K562 (cell line): ENCODE results near the gene ZMIZ1. TPM values are rescaled to one million over a fixed set of nuclear protein-coding genes. Genes with fewer than 3 reads are reported as not detected.

Experiments
- ARID1B ChIP-seq: fragments of 450-650 bp; IDR thresholded peaks from 2 replicates; pipeline ENCODE4 v1.6.1; 2016; ENCODE audit warnings: antibody characterized with exemption, mild to moderate bottlenecking, inconsistent platforms
- BCL6 ChIP-seq: fragments of 250-450 bp; sonication (Bioruptor Pico); IDR thresholded peaks from 2 replicates; pipeline ENCODE4 v1.4.0; 2020
- BRF1 ChIP-seq: IDR thresholded peaks from 3 replicates; pipeline ENCODE4 v1.6.1; 2011; ENCODE audit warnings: borderline replicate concordance, mild to moderate bottlenecking; ENCODE audit not compliant: insufficient read length; ENCODE audit errors: extremely low read depth
- CHAMP1 ChIP-seq: fragments of 450-650 bp; IDR thresholded peaks from 2 replicates; pipeline ENCODE4 v1.6.1; 2016; ENCODE audit warnings: mild to moderate bottlenecking
- DIDO1 ChIP-seq: fragments of 450-650 bp; IDR thresholded peaks from 2 replicates; pipeline ENCODE4 v1.6.1; 2016; ENCODE audit warnings: low read depth, missing biosample characterization, missing genetic modification characterization
- FOSL1 ChIP-seq: fragments of 200-800 bp; sonication (Bioruptor generic); conservative IDR thresholded peaks from 2 replicates; pipeline ENCODE4 v1.6.1; 2016; ENCODE audit warnings: missing genetic modification characterization, missing compliant biosample characterization
- FOXO4 ChIP-seq: fragments of 450-650 bp; formaldehyde crosslinking; IDR thresholded peaks from 2 replicates; pipeline ENCODE4 v1.4.0; 2020; ENCODE audit warnings: mild to moderate bottlenecking, moderate library complexity
- HNRNPH1 ChIP-seq: fragments of 200-400 bp; formaldehyde crosslinking; optimal IDR thresholded peaks from 2 replicates; pipeline ENCODE3; 2017; ENCODE audit warnings: low read depth, mild to moderate bottlenecking, low read length, moderate library complexity
- HNRNPLL ChIP-seq: fragments of 200-400 bp; formaldehyde crosslinking; IDR thresholded peaks from 2 replicates; pipeline ENCODE4 v1.6.1; 2017; ENCODE audit warnings: low read length, low read depth, mild to moderate bottlenecking; ENCODE audit not compliant: poor library complexity, severe bottlenecking
- JUN ChIP-seq, 2 experiments: sonication (generic) in 1 of 2; formaldehyde crosslinking in 1 of 2; IDR thresholded peaks; 2 replicates each; pipeline versions ENCODE4 v1.6.1 to v1.8.0; 2012 to 2022; ENCODE audit warnings: borderline replicate concordance in 2 of 2, mild to moderate bottlenecking in 2 of 2, improper control_type of control experiment in 1 of 2, low read depth in 1 of 2, low read length in 1 of 2, missing genetic modification reagents in 1 of 2
- JUND ChIP-seq, 2 experiments: IDR thresholded peaks; 2 replicates in 1 of 2; 3 replicates in 1 of 2; pipeline ENCODE4 v1.6.1; 2011; ENCODE audit warnings: borderline replicate concordance in 2 of 2, low read depth in 2 of 2, low read length in 2 of 2, improper control_type of control experiment in 1 of 2, missing biosample characterization in 1 of 2, missing genetic modification characterization in 1 of 2, missing genetic modification reagents in 1 of 2
- RB1 ChIP-seq: fragments of 450-650 bp; IDR thresholded peaks from 2 replicates; pipeline ENCODE4 v1.6.1; 2017; ENCODE audit warnings: low read depth, mild to moderate bottlenecking
- RBM17 ChIP-seq: fragments of 200-400 bp; formaldehyde crosslinking; IDR thresholded peaks from 2 replicates; pipeline ENCODE4 v1.6.1; 2017; ENCODE audit warnings: low read depth, mild to moderate bottlenecking, low read length, borderline replicate concordance
- RBM22 ChIP-seq: fragments of 200-400 bp; formaldehyde crosslinking; IDR thresholded peaks from 2 replicates; pipeline ENCODE4 v1.6.1; 2018; ENCODE audit warnings: low read length, low read depth; ENCODE audit not compliant: poor library complexity, severe bottlenecking
- ZNF184 ChIP-seq: sonication (generic); formaldehyde crosslinking; IDR thresholded peaks from 2 replicates; pipeline ENCODE4 v1.5.0; 2020; ENCODE audit warnings: missing genetic modification reagents
- polyA plus RNA-seq, 8 experiments: library from polyadenylated mRNA; depleted of rRNA in 4 of 8; stranded (reverse) in 5 of 8; unstranded in 3 of 8; fragments of >200 nt; fragmentation: Nextera tagmentation in 2 of 8; fragmentation: Illumina TruSeq in 1 of 8; extraction: Ambion mirVana in 2 of 8; extraction: Trizol in 1 of 8; gene quantifications; 2 replicates each; pipeline versions ENCODE4 v1.2.1 to v1.2.3, GENCODE V29; 2011 to 2014; ENCODE audit warnings: inconsistent platforms in 1 of 8, missing spikeins in 1 of 8
- total RNA-seq, 7 experiments: library from RNA; depleted of rRNA in 6 of 7; stranded (reverse); fragments of >200 nt in 6 of 7; fragmentation: Illumina TruSeq in 2 of 7; extraction: Trizol in 2 of 7; gene quantifications; 2 replicates each; pipeline versions ENCODE4 v1.2.1 to v1.2.3, GENCODE V29; 2011 to 2021; ENCODE audit warnings: low replicate concordance in 1 of 7
- TF ChIP-seq, protein P1 (sequence below): fragments of 450-650 bp; formaldehyde crosslinking; IDR thresholded peaks from 2 replicates; pipeline ENCODE4 v1.4.0; 2020; ENCODE audit warnings: mild to moderate bottlenecking, mixed read lengths
- TF ChIP-seq, protein P2 (sequence below): sonication (generic); formaldehyde crosslinking; IDR thresholded peaks from 2 replicates; pipeline ENCODE4 v1.8.0; 2022; ENCODE audit warnings: missing genetic modification reagents, mild to moderate bottlenecking, moderate library complexity, borderline replicate concordance
- TF ChIP-seq, protein P3 (sequence below): fragments of 450-650 bp; formaldehyde crosslinking; IDR thresholded peaks from 2 replicates; pipeline ENCODE4 v1.4.0; 2022; ENCODE audit warnings: mild to moderate bottlenecking, moderate library complexity

Gene ZMIZ1
- total and polyA plus RNA-seq, 9 of the 15 experiments (the other 6 are each of a cell fraction or from before 2014, with no cell fraction given): 1.0 to 37.3 (median 4.3) TPM

DNA sequence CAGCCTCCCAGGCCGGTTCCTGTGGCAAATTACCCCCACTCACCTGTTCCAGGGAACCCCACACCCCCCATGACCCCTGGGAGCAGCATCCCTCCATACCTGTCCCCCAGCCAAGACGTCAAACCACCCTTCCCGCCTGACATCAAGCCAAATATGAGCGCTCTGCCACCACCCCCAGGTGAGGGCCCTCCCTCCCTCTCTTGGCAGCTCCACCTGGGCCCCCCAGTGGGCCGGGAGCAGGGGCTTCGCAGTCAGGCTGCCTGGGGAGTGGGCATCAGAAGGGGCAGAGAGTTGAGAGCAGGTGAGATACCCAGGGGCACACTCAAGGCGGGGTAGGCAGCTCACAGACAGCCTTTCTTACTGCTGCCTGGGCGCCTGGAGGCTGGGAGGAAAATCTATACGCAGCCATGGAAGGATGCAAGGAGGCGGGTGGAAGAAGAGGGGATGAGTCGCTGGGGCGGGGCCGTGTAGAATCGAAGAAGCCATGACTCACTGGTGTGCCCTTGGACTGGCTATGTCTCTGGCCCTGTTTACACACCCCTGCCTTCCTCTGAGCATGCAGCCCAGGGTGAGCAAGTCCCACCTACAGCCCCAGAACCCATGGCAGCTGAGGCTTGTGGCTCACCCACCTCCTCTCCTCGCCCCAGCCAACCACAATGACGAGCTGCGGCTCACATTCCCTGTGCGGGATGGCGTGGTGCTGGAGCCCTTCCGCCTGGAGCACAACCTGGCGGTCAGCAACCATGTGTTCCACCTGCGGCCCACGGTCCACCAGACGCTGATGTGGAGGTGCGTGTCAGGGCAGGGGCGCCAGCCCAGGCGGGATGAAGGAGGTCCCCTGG is 229.9 kb downstream of the ZMIZ1 start (continued):
- TF ChIP-seq FOXO4 (CRISPR knock-in tag) (no peak), HNRNPLL (no peak), BRF1 (no peak), RBM22 (peak; percentile 83), CHAMP1 (no peak), RBM17 (no peak), JUND (IDR thresholded peaks at IDR 0.05; ENCODE audit: borderline replicate concordance, low read depth, low read length) (peak; percentile 83), JUND (tag; IDR thresholded peaks at IDR 0.05; ENCODE audit: borderline replicate concordance, low read depth, low read length) (peak; percentile 62; the same call in 1 of the 3 replicates), ARID1B (peak; percentile 41; the same call in 1 of the 2 replicates), DIDO1 (tag) (no peak), ZNF184 (CRISPR knock-in tag) (no peak), HNRNPH1 (no peak), RB1 (no peak), FOSL1 (tag) (peak; percentile 61), BCL6 (no peak), JUN (IDR thresholded peaks at IDR 0.05; ENCODE audit: borderline replicate concordance, low read depth, low read length) (peak; percentile 82), JUN (CRISPR knock-in tag; IDR thresholded peaks at IDR 0.05; ENCODE audit: borderline replicate concordance) (no peak)
- TF ChIP-seq, protein P1, sequence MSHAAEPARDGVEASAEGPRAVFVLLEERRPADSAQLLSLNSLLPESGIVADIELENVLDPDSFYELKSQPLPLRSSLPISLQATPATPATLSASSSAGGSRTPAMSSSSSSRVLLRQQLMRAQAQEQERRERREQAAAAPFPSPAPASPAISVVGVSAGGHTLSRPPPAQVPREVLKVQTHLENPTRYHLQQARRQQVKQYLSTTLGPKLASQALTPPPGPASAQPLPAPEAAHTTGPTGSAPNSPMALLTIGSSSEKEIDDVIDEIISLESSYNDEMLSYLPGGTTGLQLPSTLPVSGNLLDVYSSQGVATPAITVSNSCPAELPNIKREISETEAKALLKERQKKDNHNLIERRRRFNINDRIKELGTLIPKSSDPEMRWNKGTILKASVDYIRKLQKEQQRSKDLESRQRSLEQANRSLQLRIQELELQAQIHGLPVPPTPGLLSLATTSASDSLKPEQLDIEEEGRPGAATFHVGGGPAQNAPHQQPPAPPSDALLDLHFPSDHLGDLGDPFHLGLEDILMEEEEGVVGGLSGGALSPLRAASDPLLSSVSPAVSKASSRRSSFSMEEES (CRISPR knock-in tag): no peak
- TF ChIP-seq, protein P2, sequence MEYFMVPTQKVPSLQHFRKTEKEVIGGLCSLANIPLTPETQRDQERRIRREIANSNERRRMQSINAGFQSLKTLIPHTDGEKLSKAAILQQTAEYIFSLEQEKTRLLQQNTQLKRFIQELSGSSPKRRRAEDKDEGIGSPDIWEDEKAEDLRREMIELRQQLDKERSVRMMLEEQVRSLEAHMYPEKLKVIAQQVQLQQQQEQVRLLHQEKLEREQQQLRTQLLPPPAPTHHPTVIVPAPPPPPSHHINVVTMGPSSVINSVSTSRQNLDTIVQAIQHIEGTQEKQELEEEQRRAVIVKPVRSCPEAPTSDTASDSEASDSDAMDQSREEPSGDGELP (CRISPR knock-in tag): peak; percentile 17; the same call in 1 of the 2 replicates
- TF ChIP-seq, protein P3, sequence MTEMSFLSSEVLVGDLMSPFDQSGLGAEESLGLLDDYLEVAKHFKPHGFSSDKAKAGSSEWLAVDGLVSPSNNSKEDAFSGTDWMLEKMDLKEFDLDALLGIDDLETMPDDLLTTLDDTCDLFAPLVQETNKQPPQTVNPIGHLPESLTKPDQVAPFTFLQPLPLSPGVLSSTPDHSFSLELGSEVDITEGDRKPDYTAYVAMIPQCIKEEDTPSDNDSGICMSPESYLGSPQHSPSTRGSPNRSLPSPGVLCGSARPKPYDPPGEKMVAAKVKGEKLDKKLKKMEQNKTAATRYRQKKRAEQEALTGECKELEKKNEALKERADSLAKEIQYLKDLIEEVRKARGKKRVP (CRISPR knock-in tag): no peak
